ENCODE data around the gene NBPF12.
A peak's percentile ranks its signal among the peaks of the same experiment; 100 is the strongest.
"Not testable (repeated sequence)": the region's sequence is repeated elsewhere in the genome, so short reads cannot be mapped to it uniquely, and the experiment has no call there.

NBPF12 gene

DNA sequence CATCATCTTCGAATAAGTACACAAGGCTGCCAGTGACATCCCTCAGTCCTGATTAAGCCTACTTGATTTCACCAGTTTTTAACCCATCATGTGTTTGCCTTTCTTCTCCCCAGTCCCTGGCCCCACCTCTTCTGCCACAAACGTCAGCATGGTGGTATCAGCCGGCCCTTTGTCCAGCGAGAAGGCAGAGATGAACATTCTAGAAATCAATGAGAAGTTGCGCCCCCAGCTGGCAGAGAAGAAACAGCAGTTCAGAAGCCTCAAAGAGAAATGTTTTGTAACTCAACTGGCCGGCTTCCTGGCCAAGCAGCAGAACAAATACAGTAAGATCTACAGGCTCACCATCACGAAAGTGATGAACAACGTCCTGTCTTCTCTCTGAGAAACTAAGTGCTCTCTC lies 28.2 kb downstream of the NBPF12 start:
- H3K4me3 ChIP-seq (replicated peaks; ENCODE audit: low read depth, low read length); DNase-seq (ENCODE audit: low read depth): not testable (repeated sequence)

DNA sequence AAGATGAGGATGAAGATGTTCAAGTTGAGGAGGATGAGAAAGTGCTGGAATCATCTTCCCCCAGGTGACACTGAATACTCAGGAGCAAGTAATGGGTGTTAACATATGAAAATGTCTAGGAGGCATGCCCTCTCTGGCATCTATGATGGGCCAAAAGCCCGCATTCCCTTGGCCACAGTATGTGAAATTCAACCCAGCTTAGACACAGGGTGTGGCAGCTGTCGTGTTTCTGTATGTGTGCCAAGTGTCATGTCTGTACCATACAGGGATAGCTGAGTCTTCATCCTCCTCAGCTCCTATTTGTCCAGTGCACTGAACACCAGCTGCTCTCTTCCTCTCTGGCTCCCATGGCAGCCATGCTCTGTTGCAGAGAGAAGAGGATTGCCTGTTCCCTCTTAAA lies 32.5 kb downstream of the NBPF12 start:
- not testable (repeated sequence) for H3K4me3 ChIP-seq (replicated peaks; ENCODE audit: low read depth, low read length); DNase-seq (ENCODE audit: low read depth)

More for the DNA sequence above, 28.2 kb downstream of the NBPF12 start:
- TF ChIP-seq, protein P1, sequence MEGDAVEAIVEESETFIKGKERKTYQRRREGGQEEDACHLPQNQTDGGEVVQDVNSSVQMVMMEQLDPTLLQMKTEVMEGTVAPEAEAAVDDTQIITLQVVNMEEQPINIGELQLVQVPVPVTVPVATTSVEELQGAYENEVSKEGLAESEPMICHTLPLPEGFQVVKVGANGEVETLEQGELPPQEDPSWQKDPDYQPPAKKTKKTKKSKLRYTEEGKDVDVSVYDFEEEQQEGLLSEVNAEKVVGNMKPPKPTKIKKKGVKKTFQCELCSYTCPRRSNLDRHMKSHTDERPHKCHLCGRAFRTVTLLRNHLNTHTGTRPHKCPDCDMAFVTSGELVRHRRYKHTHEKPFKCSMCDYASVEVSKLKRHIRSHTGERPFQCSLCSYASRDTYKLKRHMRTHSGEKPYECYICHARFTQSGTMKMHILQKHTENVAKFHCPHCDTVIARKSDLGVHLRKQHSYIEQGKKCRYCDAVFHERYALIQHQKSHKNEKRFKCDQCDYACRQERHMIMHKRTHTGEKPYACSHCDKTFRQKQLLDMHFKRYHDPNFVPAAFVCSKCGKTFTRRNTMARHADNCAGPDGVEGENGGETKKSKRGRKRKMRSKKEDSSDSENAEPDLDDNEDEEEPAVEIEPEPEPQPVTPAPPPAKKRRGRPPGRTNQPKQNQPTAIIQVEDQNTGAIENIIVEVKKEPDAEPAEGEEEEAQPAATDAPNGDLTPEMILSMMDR (IDR thresholded peaks at IDR 0.05; ENCODE audit: low read length, missing control alignments), result peak; percentile 8

DNA sequence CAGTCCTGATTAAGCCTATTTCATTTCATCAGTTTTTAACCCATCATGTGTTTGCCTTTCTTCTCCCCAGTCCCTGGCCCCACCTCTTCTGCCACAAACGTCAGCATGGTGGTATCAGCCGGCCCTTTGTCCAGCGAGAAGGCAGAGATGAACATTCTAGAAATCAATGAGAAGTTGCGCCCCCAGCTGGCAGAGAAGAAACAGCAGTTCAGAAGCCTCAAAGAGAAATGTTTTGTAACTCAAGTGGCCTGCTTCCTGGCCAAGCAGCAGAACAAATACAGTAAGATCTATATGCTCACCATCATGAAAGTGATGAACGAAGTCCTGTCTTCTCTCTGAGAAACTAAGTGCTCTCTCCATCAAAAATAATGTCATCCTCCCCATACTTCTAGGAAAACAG lies 34.6 kb downstream of the NBPF12 start:
- H3K4me3 ChIP-seq (replicated peaks; ENCODE audit: low read depth, low read length); DNase-seq (ENCODE audit: low read depth): not testable (repeated sequence)

DNA sequence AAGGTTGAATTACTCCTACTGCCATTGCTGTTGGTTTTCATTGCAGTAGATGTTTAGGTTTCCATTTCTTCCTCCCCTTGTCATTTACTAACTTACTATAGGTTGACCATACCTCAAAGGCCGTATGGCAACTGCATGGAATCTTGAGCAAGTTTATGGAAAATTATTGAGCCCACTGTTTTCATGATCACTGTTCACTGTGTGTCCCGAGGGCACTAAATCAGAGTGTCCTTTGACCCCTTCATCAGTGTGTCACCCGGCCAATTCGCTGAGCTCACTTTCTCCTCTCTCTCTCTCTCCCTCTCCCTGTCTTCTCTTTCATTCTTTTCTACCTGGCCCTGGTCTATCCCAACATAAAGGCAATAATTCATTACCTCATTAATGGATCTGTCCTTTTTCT lies 47.7 kb downstream of the NBPF12 start:
- not testable (repeated sequence) for DNase-seq (ENCODE audit: low read depth); H3K4me3 ChIP-seq (replicated peaks; ENCODE audit: low read depth, low read length)

DNA sequence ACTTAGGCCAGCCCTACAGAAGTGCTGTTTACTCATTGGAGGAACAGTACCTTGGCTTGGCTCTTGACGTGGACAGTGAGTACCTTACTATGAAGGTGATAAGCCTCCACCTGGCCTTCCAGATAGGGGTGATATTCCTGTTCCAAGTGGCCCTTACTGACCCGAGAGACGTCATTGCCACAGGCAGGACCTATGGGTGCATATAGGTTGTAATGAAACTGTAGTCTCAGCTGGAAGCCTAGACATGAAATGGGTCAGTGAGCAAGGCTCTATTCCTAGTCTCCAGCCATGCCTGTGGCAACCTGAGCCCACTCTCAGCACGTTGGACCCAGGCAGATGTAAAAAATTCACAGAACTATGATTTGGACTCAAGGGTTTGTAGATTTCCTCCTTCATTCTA lies 48.3 kb downstream of the NBPF12 start:
- H3K4me3 ChIP-seq (replicated peaks; ENCODE audit: low read depth, low read length); DNase-seq (ENCODE audit: low read depth): not testable (repeated sequence)

DNA sequence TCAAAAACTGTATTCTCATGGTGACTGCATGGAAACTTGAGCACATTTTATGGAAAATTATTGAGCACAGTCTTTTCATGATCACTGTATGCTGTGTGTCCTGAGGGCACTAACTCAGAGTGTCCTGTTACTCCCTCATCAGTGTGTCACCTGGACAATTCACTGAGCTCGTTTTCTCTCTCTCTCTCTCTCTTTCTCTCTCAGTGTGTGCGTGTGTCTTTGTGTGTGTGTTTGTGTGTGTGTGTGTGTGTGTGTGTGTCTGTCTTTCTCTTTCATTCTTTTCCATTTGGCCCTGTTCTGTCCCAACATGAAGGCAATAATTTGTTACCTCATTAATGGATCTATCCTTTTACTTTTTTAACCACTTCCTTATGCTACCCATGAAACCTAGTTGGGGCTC lies 49.4 kb downstream of the NBPF12 start:
- H3K4me3 ChIP-seq (replicated peaks; ENCODE audit: low read depth, low read length); DNase-seq (ENCODE audit: low read depth): not testable (repeated sequence)

DNA sequence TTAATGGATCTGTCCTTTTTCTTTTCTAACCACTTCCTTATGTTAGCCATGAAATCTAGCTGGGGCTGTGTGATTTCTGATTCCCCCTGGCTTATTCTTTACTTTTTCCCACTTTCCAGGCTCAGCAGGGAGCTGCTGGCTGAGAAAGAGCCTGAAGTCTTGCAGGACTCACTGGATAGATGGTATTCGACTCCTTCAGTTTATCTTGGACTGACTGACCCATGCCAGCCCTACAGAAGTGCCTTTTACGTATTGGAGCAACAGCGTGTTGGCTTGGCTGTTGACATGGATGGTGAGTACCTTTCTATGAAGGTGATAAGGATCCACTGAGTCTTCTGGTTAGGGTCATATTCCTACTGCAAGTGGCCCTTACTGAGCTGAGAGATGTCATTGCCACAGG lies 51.3 kb downstream of the NBPF12 start:
- not testable (repeated sequence) for H3K4me3 ChIP-seq (replicated peaks; ENCODE audit: low read depth, low read length); DNase-seq (ENCODE audit: low read depth)

DNA sequence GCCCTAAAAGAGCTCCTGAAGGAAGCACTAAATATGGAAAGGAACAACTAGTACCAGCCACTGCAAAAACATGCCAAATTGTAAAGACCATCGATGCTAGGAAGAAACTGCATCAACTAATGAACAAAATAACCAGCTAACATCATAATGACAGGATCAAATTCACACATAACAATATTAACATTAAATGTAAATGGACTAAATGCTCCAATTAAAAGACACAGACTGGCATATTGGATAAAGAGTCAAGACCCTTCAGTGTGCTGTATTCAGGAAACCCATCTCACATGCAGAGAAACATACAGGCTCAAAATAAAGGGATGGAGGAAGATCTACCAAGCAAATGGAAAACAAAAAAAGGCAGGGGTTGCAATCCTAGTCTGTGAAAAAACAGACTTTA lies 70.4 kb downstream of the NBPF12 start:
- not testable (repeated sequence) for H3K4me3 ChIP-seq (replicated peaks; ENCODE audit: low read depth, low read length); DNase-seq (ENCODE audit: low read depth)

DNA sequence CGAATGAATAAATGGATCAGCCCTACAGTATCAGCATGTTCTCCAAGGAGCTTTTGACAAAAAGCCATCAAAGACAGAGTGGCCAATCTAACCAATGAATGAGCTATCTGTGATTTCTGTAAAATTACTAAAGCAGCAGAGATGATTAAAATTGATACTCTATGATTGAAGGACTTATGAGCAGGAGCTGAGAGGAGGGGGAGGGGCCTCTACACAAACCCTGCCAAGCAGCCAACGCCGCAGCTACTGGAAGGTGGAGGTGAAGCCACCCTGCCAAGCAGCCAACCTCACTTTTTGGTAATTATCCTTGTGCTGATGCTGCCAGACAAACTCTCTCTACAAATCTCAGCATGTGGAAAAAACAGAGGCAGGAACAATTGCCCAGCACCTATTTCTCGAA lies 88.9 kb downstream of the NBPF12 start:
- not testable (repeated sequence) for H3K4me3 ChIP-seq (replicated peaks; ENCODE audit: low read depth, low read length); DNase-seq (ENCODE audit: low read depth)

DNA sequence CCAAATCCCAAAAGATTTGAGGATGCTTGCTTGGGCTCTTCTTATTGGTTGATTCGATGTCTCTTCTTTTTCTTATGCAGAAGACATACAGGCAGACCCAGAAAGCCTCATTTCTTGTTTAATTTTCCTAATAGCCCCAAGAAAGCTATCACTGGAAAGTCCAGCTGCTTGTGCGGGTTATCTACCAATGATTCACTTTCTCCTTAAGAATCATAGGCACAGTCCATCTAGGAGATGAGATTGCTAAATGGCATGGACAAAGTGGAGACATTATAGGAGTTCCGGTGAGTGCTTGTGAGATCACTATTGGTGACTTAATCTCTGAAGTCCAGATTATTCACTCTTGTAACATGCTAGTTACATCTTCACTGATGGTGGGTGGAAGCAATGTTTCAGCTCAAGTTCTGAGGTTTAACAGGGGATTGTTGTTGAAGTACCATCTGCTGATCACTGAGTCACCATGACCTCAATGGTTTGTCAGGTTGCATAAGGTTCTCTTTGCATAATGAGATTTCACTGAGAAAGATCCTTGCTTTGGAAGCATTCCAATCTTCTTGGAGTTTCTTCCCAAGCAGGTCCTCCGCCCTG lies 92.0 kb downstream of the NBPF12 start:
- H3K4me3 ChIP-seq (replicated peaks; ENCODE audit: low read depth, low read length), result not testable (repeated sequence)
- peak; percentile 22 for DNase-seq (ENCODE audit: low read depth)

DNA sequence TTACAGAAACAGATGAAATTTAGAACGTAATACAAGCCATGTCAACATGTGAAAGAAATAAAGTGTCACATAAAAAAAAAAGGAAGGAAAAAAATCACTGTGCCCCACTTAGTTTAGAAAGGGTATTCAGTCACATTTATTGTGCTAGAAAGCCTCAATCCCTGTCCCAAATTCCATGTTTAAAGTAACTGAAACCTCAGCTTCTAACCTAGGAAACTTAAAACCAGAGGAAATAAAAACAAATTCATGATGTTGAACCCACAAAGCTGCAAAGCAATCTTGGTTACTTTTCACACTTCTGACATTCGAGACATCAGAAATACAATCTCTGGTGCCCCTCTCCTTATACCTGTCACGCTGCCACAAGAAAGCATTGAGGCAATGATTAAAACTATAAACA lies 101.8 kb downstream of the NBPF12 start:
- no peak for DNase-seq (ENCODE audit: low read depth)
- TF ChIP-seq, protein P1 (IDR thresholded peaks at IDR 0.05; ENCODE audit: low read length, missing control alignments), result no peak
- no peak overlapping the region for H3K4me3 ChIP-seq (replicated peaks; ENCODE audit: low read depth, low read length)

DNA sequence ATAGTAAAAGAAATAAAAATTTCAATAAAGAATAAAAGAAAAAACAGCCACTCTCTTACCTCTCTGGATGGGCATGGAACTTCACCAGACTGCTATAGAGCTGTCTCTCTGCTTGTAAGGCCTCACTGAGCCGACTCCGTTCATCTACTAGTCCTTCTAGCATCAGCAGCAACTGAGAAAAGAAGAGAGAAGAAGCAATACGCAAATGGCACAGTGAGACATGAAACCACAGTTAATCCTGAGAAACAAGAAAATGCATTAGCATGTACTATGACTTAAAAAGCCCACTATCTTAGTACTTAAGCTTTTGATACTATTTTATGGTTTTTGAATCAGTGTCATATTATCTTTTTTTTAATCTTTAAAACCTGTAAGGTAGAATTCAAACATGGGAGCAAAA lies 104.8 kb downstream of the NBPF12 start:
- DNase-seq (ENCODE audit: low read depth); H3K4me3 ChIP-seq (replicated peaks; ENCODE audit: low read depth, low read length): not testable (repeated sequence)

DNA sequence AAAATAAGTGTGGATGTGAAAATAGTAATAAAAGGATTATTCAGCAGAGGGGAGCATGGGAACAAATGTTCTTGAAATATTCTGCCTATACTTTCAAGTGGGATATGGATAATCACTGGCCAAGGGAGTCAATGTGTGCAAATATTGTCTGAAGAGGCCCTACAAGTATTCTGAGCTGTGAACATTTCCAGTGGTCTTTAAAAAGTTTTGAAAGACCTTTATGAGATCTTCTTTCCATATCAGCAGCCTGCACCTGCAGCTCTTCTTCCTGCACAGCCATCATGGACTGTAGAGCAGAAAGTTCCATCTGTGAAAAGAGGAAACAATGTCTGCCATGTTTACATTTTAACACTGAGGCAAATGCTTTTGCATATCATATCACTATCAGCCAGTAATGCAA lies 106.4 kb downstream of the NBPF12 start:
- not testable (repeated sequence) for DNase-seq (ENCODE audit: low read depth); H3K4me3 ChIP-seq (replicated peaks; ENCODE audit: low read depth, low read length)

Data from fibroblast of pulmonary artery (primary cell).